ENCODE results near the gene SLA2.
"Not testable (repeated sequence)": the region's sequence is repeated elsewhere in the genome, so short reads cannot be mapped to it uniquely, and the experiment has no call there.

SLA2 gene

GRCh38 chr20:36573798-36574365 is 72.1 kb downstream of the SLA2 start:
- peak; percentile 25 for DNase-seq (ENCODE audit: low read depth)

- peak; percentile 81 for DNase-seq (ENCODE audit: low read depth)
These were observed 72.7 kb downstream of the SLA2 start, which contains the start of gene TGIF2 for GRCh38 chr20:36573103-36573797. TSS of gene TGIF2 (plus strand) at chr20:36573597. CDS start at chr20:36578775, 5,178 bp downstream.

- peak; percentile 56 for DNase-seq (ENCODE audit: low read depth)
These were observed 73.3 kb downstream of the SLA2 start for GRCh38 chr20:36572701-36573102.

- no peak for DNase-seq (ENCODE audit: low read depth)
These were observed 74.2 kb downstream of the SLA2 start for GRCh38 chr20:36571564-36572504.

GRCh38 chr20:36569847-36570429 is 76.1 kb downstream of the SLA2 start:
- DNase-seq (ENCODE audit: low read depth) = no peak

GRCh38 chr20:36565520-36565919 is 80.5 kb downstream of the SLA2 start:
- DNase-seq (ENCODE audit: low read depth) = no peak

- not testable (repeated sequence) for DNase-seq (ENCODE audit: low read depth)
These were observed 81.3 kb downstream of the SLA2 start for GRCh38 chr20:36564726-36565121.

GRCh38 chr20:36564078-36564725 is 81.8 kb downstream of the SLA2 start:
- not testable (repeated sequence) for DNase-seq (ENCODE audit: low read depth)

GRCh38 chr20:36563374-36563773 is 82.6 kb downstream of the SLA2 start:
- no peak for DNase-seq (ENCODE audit: low read depth)

- no peak for DNase-seq (ENCODE audit: low read depth)
These were observed 83.3 kb downstream of the SLA2 start for GRCh38 chr20:36562724-36563123.
